Activated CD8-positive, alpha-beta memory T cell treated with anti-CD3 and anti-CD28 coated beads, Interleukin-2, amount 10 ng/mL, durations not matched to agents 7 days and 5 days (primary cell): Measurements from ENCODE around the gene MPL. TPM values are rescaled to one million over a fixed set of nuclear protein-coding genes. Genes with fewer than 3 reads are reported as not detected.

Source experiments
- ATAC-seq: fragments of 150-1000 bp; cut with Tn5 transposase; one replicate; pipeline ENCODE4 v1.10.0; 2021; ENCODE audit warnings: moderate library complexity
- CTCF ChIA-PET: fragments of 350-600 bp; sonication (Branson Sonifier 250); formaldehyde crosslinking; loops from one replicate; lab custom pipeline; 2021; ENCODE audit warnings: antibody characterized with exemption; lab: Charles Lee
- DNase-seq: peaks from one replicate; pipeline ENCODE4 v3.0.0-alpha.2; 2020
- H3K27ac Mint-ChIP-seq: one replicate; pipeline ENCODE4 v1.8.0; 2021; ENCODE audit warnings: mild to moderate bottlenecking, mixed read lengths
- H3K27me3 Mint-ChIP-seq: one replicate; pipeline ENCODE4 v1.8.0; 2021; ENCODE audit warnings: mixed read lengths
- H3K36me3 Mint-ChIP-seq: one replicate; pipeline ENCODE4 v1.8.0; 2021; ENCODE audit warnings: mild to moderate bottlenecking, mixed read lengths
- H3K4me1 Mint-ChIP-seq: one replicate; pipeline ENCODE4 v1.8.0; 2021; ENCODE audit warnings: mixed read lengths
- H3K4me3 Mint-ChIP-seq: one replicate; pipeline ENCODE4 v1.8.0; 2021; ENCODE audit warnings: mild to moderate bottlenecking, moderate library complexity, mixed read lengths
- H3K9me3 Mint-ChIP-seq: one replicate; pipeline ENCODE4 v1.8.0; 2022; ENCODE audit warnings: low read depth, mixed read lengths
- total RNA-seq, 2 experiments: library from RNA; stranded (reverse); gene quantifications; one replicate each; pipeline ENCODE4 v1.2.3, GENCODE V29; 2021

The MPL gene
- total RNA-seq, 2 experiments from 2014 or later, result not detected

GRCh38 chr1:43346636-43347035, 9.0 kb downstream of the MPL start:
- Mint-ChIP-seq H3K4me1 (peaks cover 10% of the 10 kb centered on the region), H3K4me3 (no peak overlapping the region), H3K9me3 (no peaks in the 10 kb centered on the region), H3K36me3 (no peaks in the 10 kb centered on the region), H3K27me3 (peaks cover 2% of the 10 kb centered on the region), H3K27ac (no peak overlapping the region)
- no peak for ATAC-seq
- no peak for DNase-seq
- CTCF ChIA-PET, result interaction anchor here (1.0 kb wide), 1 partner anchor 12 kb away, joined by 3 read pairs; the partner anchor contains the start of gene CDC20

GRCh38 chr1:43348343-43348808, 10.8 kb downstream of the MPL start:
- H3K4me3 Mint-ChIP-seq, result no peak overlapping the region
- H3K27ac Mint-ChIP-seq, result no peak overlapping the region
- no peaks in the 10 kb centered on the region for H3K9me3 Mint-ChIP-seq
- H3K27me3 Mint-ChIP-seq, result peaks cover 2% of the 10 kb centered on the region
- no peaks in the 10 kb centered on the region for H3K36me3 Mint-ChIP-seq
- DNase-seq (no peak), ATAC-seq (no peak)
- H3K4me1 Mint-ChIP-seq, result peaks cover 10% of the 10 kb centered on the region
- CTCF ChIA-PET, result interaction anchor here (0.8 kb wide), 1 partner anchor 52 kb away, joined by 3 read pairs; no protein-coding TSS in a partner anchor

- Mint-ChIP-seq H3K36me3 (no peaks in the 10 kb centered on the region), H3K27me3 (peaks cover 2% of the 10 kb centered on the region), H3K4me1 (peaks cover 10% of the 10 kb centered on the region), H3K4me3 (peak overlapping the region; percentile 74), H3K27ac (peak overlapping the region; percentile 80), H3K9me3 (no peaks in the 10 kb centered on the region)
- CTCF ChIA-PET, result interaction anchor here (0.8 kb wide), 1 partner anchor 51 kb away, joined by 3 read pairs; no protein-coding TSS in a partner anchor
- DNase-seq, result peak; percentile 83
- ATAC-seq, result peak; percentile 88
These were observed 11.4 kb downstream of the MPL start for GRCh38 chr1:43348809-43349593.

GRCh38 chr1:43349594-43350306, 12.1 kb downstream of the MPL start:
- Mint-ChIP-seq H3K4me1 (peaks cover 10% of the 10 kb centered on the region), H3K27me3 (peaks cover 2% of the 10 kb centered on the region), H3K36me3 (no peaks in the 10 kb centered on the region), H3K9me3 (no peaks in the 10 kb centered on the region), H3K4me3 (peak overlapping the region; percentile 74), H3K27ac (peak overlapping the region; percentile 80)
- DNase-seq (no peak), ATAC-seq (no peak)
- CTCF ChIA-PET, result no interaction called here

GRCh38 chr1:43350976-43351375, 13.4 kb downstream of the MPL start:
- H3K4me1 Mint-ChIP-seq, result peaks cover 10% of the 10 kb centered on the region
- ATAC-seq, result no peak
- peaks cover 2% of the 10 kb centered on the region for H3K27me3 Mint-ChIP-seq
- H3K4me3 Mint-ChIP-seq, result no peak overlapping the region
- no peaks in the 10 kb centered on the region for H3K9me3 Mint-ChIP-seq
- no peak overlapping the region for H3K27ac Mint-ChIP-seq
- peaks cover 2% of the 10 kb centered on the region for H3K36me3 Mint-ChIP-seq
- no peak for DNase-seq
- CTCF ChIA-PET, result no interaction called here

- Mint-ChIP-seq H3K4me3 (no peak overlapping the region), H3K9me3 (no peaks in the 10 kb centered on the region), H3K27ac (no peak overlapping the region), H3K27me3 (peaks cover 2% of the 10 kb centered on the region), H3K36me3 (peaks cover 7% of the 10 kb centered on the region), H3K4me1 (peaks cover 13% of the 10 kb centered on the region)
- ATAC-seq (no peak), DNase-seq (no peak)
- CTCF ChIA-PET, result no interaction called here
These were observed 14.1 kb downstream of the MPL start for GRCh38 chr1:43351421-43352350.

- Mint-ChIP-seq H3K4me3 (no peak overlapping the region), H3K27me3 (no peaks in the 10 kb centered on the region), H3K4me1 (peaks cover 15% of the 10 kb centered on the region), H3K27ac (no peak overlapping the region), H3K9me3 (no peaks in the 10 kb centered on the region), H3K36me3 (peaks cover 9% of the 10 kb centered on the region)
- CTCF ChIA-PET, result interaction anchor here (1.0 kb wide), 1 partner anchor 62 kb away, joined by 4 read pairs; no protein-coding TSS in a partner anchor
- no peak for ATAC-seq
- DNase-seq, result no peak
These were observed 14.7 kb downstream of the MPL start for GRCh38 chr1:43352351-43352705.

GRCh38 chr1:43352881-43353280, 15.3 kb downstream of the MPL start:
- CTCF ChIA-PET, result interaction anchor here (1.0 kb wide), 1 partner anchor 62 kb away, joined by 4 read pairs; no protein-coding TSS in a partner anchor
- no peak for ATAC-seq
- DNase-seq, result no peak

GRCh38 chr1:43354471-43354870, 16.9 kb downstream of the MPL start:
- no peak for ATAC-seq
- no peaks in the 10 kb centered on the region for H3K9me3 Mint-ChIP-seq
- CTCF ChIA-PET, result interaction anchor here (1.2 kb wide), 1 partner anchor 127 kb away, joined by 5 read pairs; no protein-coding TSS in a partner anchor

More at GRCh38 chr1:43352881-43353280, 15.3 kb downstream of the MPL start:
- Mint-ChIP-seq H3K27ac (peak overlapping the region; percentile 2), H3K36me3 (peaks cover 9% of the 10 kb centered on the region), H3K4me3 (no peak overlapping the region), H3K4me1 (peaks cover 17% of the 10 kb centered on the region), H3K9me3 (no peaks in the 10 kb centered on the region), H3K27me3 (no peaks in the 10 kb centered on the region)

GRCh38 chr1:43354936-43355335, 17.3 kb downstream of the MPL start:
- no peak for DNase-seq
- no peaks in the 10 kb centered on the region for H3K9me3 Mint-ChIP-seq
- H3K27me3 Mint-ChIP-seq, result no peaks in the 10 kb centered on the region
- H3K4me1 Mint-ChIP-seq, result peaks cover 21% of the 10 kb centered on the region
- no peak overlapping the region for H3K4me3 Mint-ChIP-seq
- CTCF ChIA-PET, result interaction anchor here (1.2 kb wide), 1 partner anchor 128 kb away, joined by 5 read pairs; no protein-coding TSS in a partner anchor
- H3K36me3 Mint-ChIP-seq, result peaks cover 17% of the 10 kb centered on the region
- H3K27ac Mint-ChIP-seq, result no peak overlapping the region
- no peak for ATAC-seq

More at GRCh38 chr1:43354471-43354870, 16.9 kb downstream of the MPL start:
- Mint-ChIP-seq H3K4me3 (no peak overlapping the region), H3K36me3 (peaks cover 12% of the 10 kb centered on the region), H3K27me3 (no peaks in the 10 kb centered on the region), H3K4me1 (peaks cover 20% of the 10 kb centered on the region), H3K27ac (no peak overlapping the region)
- no peak for DNase-seq

GRCh38 chr1:43357251-43357650, 19.6 kb downstream of the MPL start:
- no peak for DNase-seq
- CTCF ChIA-PET, result interaction anchor here (1.0 to 2.7 kb wide), 5 partner anchors 11 to 130 kb away, joined by 3 to 12 read pairs (median 4); partner anchors contain the start of gene ELOVL1
- Mint-ChIP-seq H3K27ac (no peak overlapping the region), H3K9me3 (no peaks in the 10 kb centered on the region), H3K36me3 (peaks cover 40% of the 10 kb centered on the region), H3K4me3 (peak overlapping the region; percentile 94), H3K27me3 (no peaks in the 10 kb centered on the region), H3K4me1 (peaks cover 40% of the 10 kb centered on the region)
- no peak for ATAC-seq

- ATAC-seq, result no peak
- H3K36me3 Mint-ChIP-seq, result peaks cover 46% of the 10 kb centered on the region
- CTCF ChIA-PET, result interaction anchor here (0.6 to 2.7 kb wide), 10 partner anchors 10 to 139 kb away, joined by 3 to 12 read pairs (median 4); partner anchors contain the start of gene ELOVL1
- H3K9me3 Mint-ChIP-seq, result no peaks in the 10 kb centered on the region
- H3K4me3 Mint-ChIP-seq, result peak overlapping the region; percentile 94
- peaks cover 46% of the 10 kb centered on the region for H3K4me1 Mint-ChIP-seq
- H3K27ac Mint-ChIP-seq, result peak overlapping the region; percentile 89
- H3K27me3 Mint-ChIP-seq, result no peaks in the 10 kb centered on the region
- DNase-seq, result no peak
These were observed 20.6 kb downstream of the MPL start for GRCh38 chr1:43358121-43358745.
